ENCODE measurements around the gene KIF1C.
A peak's percentile ranks its signal among the peaks of the same experiment; 100 is the strongest.

Gene KIF1C

GRCh38 chr17:4997302-4998026 is at the start of gene KIF1C, which contains the start of gene INCA1:
Gene KIF1C (plus strand): TSS chr17:4997950. CDS start chr17:5000247, 2,297 bp downstream.
Gene INCA1 (minus strand): TSS chr17:4997522. CDS start chr17:4994437, 3,085 bp downstream.
- peak; percentile 92 for DNase-seq (ENCODE audit: low spot score)
- no peak for FAIRE-seq

- DNase-seq (ENCODE audit: low spot score) (peak; percentile 75), FAIRE-seq (no peak)
Measured at GRCh38 chr17:4948166-4948930, 49.4 kb upstream of the KIF1C start, which contains the start of gene PFN1. Gene PFN1 (minus strand): TSS chr17:4948530. CDS start chr17:4948394, 136 bp downstream.

GRCh38 chr17:4948931-4949320 is 48.8 kb upstream of the KIF1C start:
- FAIRE-seq (no peak), DNase-seq (ENCODE audit: low spot score) (peak; percentile 85)

DNA sequence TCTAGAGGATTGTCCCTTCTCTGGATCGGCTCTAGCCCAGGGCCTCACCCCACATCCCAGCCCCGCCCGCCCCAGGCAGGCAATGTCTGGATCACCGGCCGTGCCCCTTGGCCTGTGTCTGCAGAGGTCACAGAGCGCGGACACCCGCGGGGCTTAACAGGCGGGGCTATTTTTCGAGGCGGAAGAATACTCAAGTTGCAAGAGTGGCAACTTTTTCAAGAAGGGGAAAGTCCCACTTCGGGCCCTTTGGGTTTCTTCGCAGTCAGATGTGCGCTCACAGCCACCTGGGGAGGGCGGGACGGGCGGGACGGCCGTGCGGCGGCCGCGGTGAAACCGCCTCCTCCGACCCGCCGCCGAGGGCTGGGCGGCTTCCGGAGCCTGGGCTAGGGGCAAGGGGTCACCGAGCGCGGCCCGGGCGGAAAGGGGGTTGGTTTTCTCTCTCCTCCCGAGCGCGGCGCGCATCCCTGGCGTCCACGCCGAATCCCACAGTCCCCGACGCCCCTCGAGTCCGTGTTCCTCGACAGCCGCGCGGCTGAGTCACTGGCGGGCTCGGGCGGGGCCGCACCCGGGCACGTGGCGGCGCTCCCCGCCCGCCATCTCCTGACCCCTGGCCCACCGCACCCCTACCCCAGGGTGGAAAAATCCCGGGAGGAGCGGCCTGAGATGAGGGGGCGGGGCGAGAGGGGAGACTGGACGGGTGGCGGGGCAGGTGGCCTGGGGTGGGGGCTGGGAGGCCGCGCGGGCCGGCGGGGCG is 48.3 kb upstream of the KIF1C start:
- no peak for FAIRE-seq
- DNase-seq (ENCODE audit: low spot score): peak; percentile 70

DNA sequence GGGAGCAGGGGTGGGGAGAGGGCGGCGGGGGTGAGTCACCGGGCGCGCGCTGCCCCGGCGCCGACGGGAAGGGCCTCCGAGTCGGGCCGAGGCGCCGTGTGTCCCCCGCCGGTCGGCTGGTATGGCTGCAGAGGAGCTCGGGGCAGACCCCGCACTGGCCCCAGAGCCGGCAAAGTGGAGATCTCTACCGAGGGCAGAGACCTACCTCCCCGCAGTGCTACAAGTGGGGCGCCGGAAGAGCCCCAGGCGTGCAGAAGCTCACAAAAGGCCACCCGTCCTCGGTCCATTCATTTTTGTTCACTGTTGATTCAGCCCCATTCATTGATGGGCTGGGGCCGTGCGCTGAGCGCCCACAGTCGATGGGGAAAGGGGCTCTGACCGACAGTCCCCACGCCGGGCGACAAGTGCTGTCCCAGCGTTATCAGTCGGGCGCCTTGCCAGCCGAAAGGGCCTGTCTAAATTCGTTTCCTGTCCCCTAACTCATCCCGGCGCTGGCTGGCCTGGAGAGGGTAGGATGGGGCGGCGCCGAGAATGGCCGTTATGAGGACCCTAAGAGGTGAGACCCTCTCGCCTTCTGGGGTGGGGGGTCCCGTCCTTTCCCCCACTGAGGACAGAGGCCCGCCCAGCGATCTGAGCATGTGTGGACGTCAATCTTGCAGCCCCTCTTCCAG is 47.5 kb upstream of the KIF1C start:
- DNase-seq (ENCODE audit: low spot score) (no peak), FAIRE-seq (no peak)

- DNase-seq (ENCODE audit: low spot score): no peak
- FAIRE-seq: no peak
Measured at GRCh38 chr17:4950746-4951204, 47.0 kb upstream of the KIF1C start, which contains the start of gene ENO3. Gene ENO3 (plus strand): TSS chr17:4951119. CDS start chr17:4951830, 711 bp downstream.

DNA sequence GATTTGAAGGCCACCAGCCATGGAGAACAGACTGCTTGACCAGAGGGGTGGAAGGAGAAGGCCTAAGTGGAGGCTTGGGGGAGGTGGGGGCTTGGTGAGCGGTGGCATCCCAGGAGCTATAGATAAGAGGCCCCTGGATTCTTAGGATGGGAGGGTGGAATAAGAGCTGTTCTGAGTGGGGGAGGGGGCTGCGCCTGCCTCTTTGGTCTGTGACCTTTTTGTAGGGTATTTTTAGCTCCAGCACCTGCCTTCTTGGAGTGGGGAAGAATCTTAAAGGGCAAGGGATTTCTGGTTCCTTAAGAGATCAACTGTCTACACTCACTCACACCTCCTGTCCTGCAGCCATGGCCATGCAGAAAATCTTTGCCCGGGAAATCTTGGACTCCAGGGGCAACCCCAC is 46.3 kb upstream of the KIF1C start:
- DNase-seq (ENCODE audit: low spot score): no peak

GRCh38 chr17:4953451-4953961 is 44.2 kb upstream of the KIF1C start:
- FAIRE-seq (no peak), DNase-seq (ENCODE audit: low spot score) (no peak)

More for the DNA sequence above, 46.3 kb upstream of the KIF1C start:
- FAIRE-seq: no peak

DNA sequence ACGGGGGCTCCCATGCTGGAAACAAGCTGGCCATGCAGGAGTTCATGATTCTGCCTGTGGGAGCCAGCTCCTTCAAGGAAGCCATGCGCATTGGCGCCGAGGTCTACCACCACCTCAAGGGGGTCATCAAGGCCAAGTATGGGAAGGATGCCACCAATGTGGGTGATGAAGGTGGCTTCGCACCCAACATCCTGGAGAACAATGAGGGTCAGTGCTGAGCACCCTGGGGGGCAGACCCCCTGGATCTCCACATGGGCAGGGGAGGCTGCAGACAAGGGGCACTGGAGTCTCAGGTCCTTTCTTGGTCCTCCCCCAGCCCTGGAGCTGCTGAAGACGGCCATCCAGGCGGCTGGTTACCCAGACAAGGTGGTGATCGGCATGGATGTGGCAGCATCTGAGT is 42.7 kb upstream of the KIF1C start:
- FAIRE-seq (no peak), DNase-seq (ENCODE audit: low spot score) (no peak)

GRCh38 chr17:4956493-4957061 is 41.2 kb upstream of the KIF1C start:
- FAIRE-seq: no peak
- no peak for DNase-seq (ENCODE audit: low spot score)

DNA sequence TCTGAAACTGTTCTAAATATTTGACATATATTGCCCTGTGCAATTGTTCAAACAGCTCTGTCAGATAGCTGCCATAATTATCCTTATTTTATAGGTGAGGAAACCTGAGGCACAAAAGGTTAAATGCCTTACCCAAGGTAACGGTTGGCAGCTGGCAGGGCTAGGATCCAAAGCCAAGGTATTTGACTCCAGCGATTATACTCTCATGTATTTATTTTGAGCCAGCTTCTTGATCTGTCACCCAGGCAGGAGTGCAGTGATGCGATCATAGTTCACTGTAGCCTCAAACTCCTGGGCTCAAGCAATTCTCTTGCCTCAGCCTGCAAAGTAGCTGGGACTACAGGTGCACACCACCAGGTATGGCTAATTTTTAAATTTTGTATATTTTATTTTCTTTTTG is 39.6 kb upstream of the KIF1C start:
- FAIRE-seq: no peak

DNA sequence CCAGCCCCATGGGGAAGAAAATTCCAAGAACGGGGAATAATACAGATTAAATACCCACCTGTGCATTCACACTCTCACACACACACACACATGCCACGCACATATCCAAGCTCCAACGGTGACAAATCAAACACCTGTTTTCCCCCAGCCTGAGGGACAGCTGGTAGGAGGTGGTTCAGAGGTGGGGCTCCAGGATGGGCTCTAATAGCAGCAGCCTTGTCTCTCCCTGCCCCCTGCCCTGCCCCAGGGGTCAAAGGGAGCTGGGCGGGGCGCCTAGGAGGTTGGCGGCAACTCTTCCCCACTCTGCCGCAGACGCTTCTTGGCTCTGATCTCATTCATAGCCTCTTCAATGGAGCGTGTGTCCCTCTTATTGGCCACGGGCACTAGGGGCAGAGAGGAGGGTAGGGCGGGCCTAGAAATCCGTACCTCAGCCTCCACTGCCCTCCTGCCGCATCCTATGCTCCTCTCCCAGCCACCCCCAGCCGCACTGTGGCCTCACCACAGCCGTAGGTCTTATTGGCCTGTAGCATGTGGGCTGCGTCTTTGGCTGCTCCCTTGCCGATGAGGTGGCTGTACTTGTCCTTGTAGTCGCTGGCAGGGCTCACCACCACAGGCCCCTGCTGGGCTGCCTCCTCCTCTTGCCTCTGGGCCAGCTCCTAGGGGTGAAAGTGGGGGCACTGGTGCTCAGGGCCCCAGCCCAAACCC is 38.3 kb upstream of the KIF1C start:
- no peak for FAIRE-seq
- DNase-seq (ENCODE audit: low spot score): no peak

More for the DNA sequence above, 39.6 kb upstream of the KIF1C start:
- no peak for DNase-seq (ENCODE audit: low spot score)

GRCh38 chr17:4960279-4960922 is 37.3 kb upstream of the KIF1C start:
- FAIRE-seq (no peak), DNase-seq (ENCODE audit: low spot score) (no peak)

DNA sequence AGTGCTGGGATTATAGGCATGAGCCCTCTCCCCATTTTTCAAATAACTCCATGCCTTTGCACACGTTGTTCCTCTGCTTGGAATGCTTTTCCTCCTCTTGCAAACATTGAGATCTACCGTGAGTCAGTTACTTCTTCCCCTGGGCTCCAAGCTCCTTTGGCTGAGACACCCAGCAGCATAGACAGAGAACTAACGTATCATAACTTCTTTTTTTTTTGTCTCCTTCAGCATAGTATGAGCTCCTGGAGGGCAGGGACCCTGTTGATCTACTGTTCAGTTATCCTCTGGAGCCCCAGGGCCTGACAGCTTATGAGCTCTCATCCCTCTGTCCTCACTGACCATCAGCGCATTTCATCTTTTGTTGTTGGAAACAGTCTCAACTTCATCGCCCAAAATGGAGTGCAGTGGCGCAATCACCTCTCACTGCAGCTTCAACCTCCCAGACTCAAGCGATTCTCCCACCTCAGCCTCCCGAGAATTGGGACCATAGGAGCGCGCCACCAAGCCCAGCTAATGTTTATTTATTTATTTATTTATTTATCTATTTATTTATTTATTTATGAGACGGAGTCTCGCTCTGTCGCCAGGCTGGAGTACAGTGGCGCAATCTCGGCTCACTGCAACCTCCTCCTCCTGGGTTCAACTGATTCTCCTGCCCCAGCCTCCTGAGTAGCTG is 32.3 kb upstream of the KIF1C start:
- FAIRE-seq: no peak

GRCh38 chr17:4966844-4967538 is 30.8 kb upstream of the KIF1C start:
- peak; percentile 94 for DNase-seq (ENCODE audit: low spot score)
- FAIRE-seq: peak; percentile 20

More for the DNA sequence above, 32.3 kb upstream of the KIF1C start:
- DNase-seq (ENCODE audit: low spot score): no peak

- DNase-seq (ENCODE audit: low spot score): peak; percentile 89
- FAIRE-seq: no peak
Measured at GRCh38 chr17:4967539-4968485, 29.9 kb upstream of the KIF1C start, which contains the start of gene SPAG7. Gene SPAG7 (minus strand): TSS chr17:4967817. CDS start chr17:4967804, 13 bp downstream.
